Sigmoid colon (tissue), 7 donors: ENCODE measurements around the gene IL12B. TPM values are rescaled to one million over a fixed set of nuclear protein-coding genes. Genes with fewer than 3 reads are reported as not detected.

ENCODE experiments used
- DNase-seq: peaks from one replicate; pipeline ENCODE4 v3.0.0-alpha.2; 2019
- H3K27ac ChIP-seq, 4 donors: fragments of 200-600 bp; sonication (generic); one replicate each; pipeline ENCODE4 v1.5.1; 2016 to 2019; ENCODE audit warnings: mild to moderate bottlenecking in 1 of 4
- H3K27me3 ChIP-seq, 3 donors: fragments of 200-600 bp; sonication (generic); one replicate each; pipeline ENCODE4 v1.5.1; 2019; ENCODE audit warnings: mild to moderate bottlenecking in 1 of 3
- H3K36me3 ChIP-seq, 4 donors: fragments of 200-600 bp; sonication (generic); one replicate each; pipeline ENCODE4 v1.5.1; 2016 to 2019
- H3K4me1 ChIP-seq, 4 donors: fragments of 200-600 bp; sonication (generic); one replicate each; pipeline ENCODE4 v1.5.1; 2017 to 2019
- H3K4me3 ChIP-seq, 4 donors: fragments of 200-600 bp; sonication (generic); one replicate each; pipeline ENCODE4 v1.5.1; 2017 to 2019; ENCODE audit warnings: mild to moderate bottlenecking in 2 of 4, moderate library complexity in 1 of 4
- H3K9me3 ChIP-seq, 4 donors: fragments of 200-600 bp in 3 of 4; sonication (generic) in 3 of 4; one replicate each; pipeline versions ENCODE4 v1.5.1 to v1.6.1; 2013 to 2019
- CTCF ChIP-seq, 4 experiments: fragments of 450-650 bp in 3 of 4; fragments of 200-600 bp in 1 of 4; IDR thresholded peaks; one replicate each; pipeline ENCODE4 v1.5.1; 2016 to 2019; ENCODE audit warnings: antibody characterized with exemption in 4 of 4, mild to moderate bottlenecking in 3 of 4, moderate library complexity in 2 of 4
- EP300 ChIP-seq, 4 donors: sonication (generic); formaldehyde crosslinking; IDR thresholded peaks; one replicate each; pipeline ENCODE4 v1.6.1; 2017; ENCODE audit warnings: antibody characterized with exemption in 4 of 4
- POLR2A ChIP-seq, 2 donors: fragments of 450-650 bp; IDR thresholded peaks; one replicate each; pipeline ENCODE4 v1.6.1; 2016; ENCODE audit warnings: antibody characterized with exemption in 2 of 2, mild to moderate bottlenecking in 2 of 2, moderate library complexity in 2 of 2
- POLR2AphosphoS5 ChIP-seq, 4 donors: sonication (generic); formaldehyde crosslinking; IDR thresholded peaks; one replicate each; pipeline ENCODE4 v1.6.1; 2017; ENCODE audit warnings: antibody characterized with exemption in 4 of 4
- whole genome bisulfite sequencing, 2 donors: extraction: QIAGEN DNeasy Blood & Tissue Kit; methylation state at CpG; one replicate each; pipeline ENCODE4 v1.1.7; 2013; 5-methylcytosine and 5-hydroxymethylcytosine counted together
- intact Hi-C: fragments of 100-400 bp; cut with DNase I; formaldehyde crosslinking; loops from one replicate; pipeline ENCODE4 v1.15.1; 2023
- polyA plus RNA-seq, 3 donors: library from polyadenylated mRNA; stranded (reverse); fragments of 200-250 nt; gene quantifications; one replicate each; pipeline ENCODE4 v1.2.3, GENCODE V29; 2013
- total RNA-seq, 4 donors: library from RNA; depleted of rRNA; stranded (reverse); fragments of >200 nt; gene quantifications; one replicate each; pipeline ENCODE4 v1.1.0, GENCODE V29; 2016
- donor health status: healthy with polysubstance abuse.
- donor health status: Bipolar disorder and iron deficiency.
- donor health status: healthy.

Gene IL12B
- total and polyA plus RNA-seq, 7 donors: not detected

DNA sequence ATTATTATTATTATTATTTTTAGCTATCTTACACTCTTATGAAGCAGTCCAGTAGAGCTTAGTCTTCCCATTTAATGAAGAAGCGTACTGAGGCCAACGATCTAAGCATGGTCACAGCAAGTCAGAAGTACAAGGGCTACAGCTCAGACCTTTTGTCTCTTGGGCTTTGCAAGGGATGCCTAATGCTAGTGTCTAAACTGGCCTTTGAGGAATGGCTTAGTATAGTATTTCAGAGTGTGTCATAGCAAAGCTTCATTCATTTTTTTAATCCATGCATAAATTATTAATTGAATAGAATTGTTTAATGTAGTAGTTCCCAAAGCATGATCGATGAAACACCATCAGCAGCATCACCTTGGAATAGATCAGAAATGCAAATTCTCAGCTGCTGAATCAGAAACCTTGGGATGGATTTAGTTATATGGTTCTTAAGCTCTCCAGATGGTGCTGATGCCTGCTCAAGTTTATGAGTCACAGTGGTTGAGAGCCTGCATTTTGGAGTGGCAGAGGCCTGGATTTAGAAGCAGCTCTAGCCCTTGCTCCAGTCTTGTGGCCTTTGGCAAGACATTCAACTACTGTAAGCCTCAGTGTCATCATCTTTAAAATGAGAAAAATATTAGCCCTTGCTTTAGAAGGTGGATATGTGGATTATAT lies 6.1 kb downstream of the IL12B start:
- no peak overlapping the region for H3K4me3 ChIP-seq
- 96 to 97% methylated on average over 3 of the region's 3 CpGs for WGBS, 2 donors
- TF ChIP-seq EP300 (IDR thresholded peaks at IDR 0.05) (no peak), POLR2AphosphoS5 (IDR thresholded peaks at IDR 0.05) (no peak), POLR2A (IDR thresholded peaks at IDR 0.05) (no peak), CTCF (IDR thresholded peaks at IDR 0.05) (no peak)
- H3K27me3 ChIP-seq: peaks cover 0 to 19% (median 0%) of the 10 kb centered on the region in 3 donors
- H3K4me1 ChIP-seq: no peaks in the 10 kb centered on the region
- intact Hi-C loops: no loop called here
- no peaks in the 10 kb centered on the region for H3K36me3 ChIP-seq
- H3K27ac ChIP-seq: no peak overlapping the region
- no peaks in the 10 kb centered on the region for H3K9me3 ChIP-seq
- no peak for DNase-seq

DNA sequence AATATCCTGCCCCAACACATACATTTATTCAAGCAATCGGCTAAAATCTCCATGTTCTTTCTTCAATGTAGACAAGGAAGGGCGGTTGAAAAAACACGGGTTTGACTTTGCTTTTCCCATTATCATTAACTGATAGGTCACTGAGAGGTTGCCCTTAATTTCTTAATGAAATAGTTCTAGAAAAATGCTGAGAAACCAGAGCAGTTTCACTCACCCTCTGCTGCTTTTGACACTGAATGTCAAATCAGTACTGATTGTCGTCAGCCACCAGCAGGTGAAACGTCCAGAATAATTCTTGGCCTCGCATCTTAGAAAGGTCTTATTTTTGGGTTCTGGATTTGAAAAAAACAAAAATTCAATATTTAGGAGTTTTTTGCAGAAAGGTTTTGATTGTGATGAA lies 8.1 kb downstream of the IL12B start:
- Histone ChIP-seq H3K27me3 (no peaks in the 10 kb centered on the region), H3K36me3 (no peaks in the 10 kb centered on the region), H3K4me1 (no peaks in the 10 kb centered on the region), H3K9me3 (no peaks in the 10 kb centered on the region), H3K4me3 (no peak overlapping the region), H3K27ac (no peak overlapping the region)
- DNase-seq: no peak
- intact Hi-C loops: no loop called here
- no peak for TF ChIP-seq EP300 (IDR thresholded peaks at IDR 0.05)
- no peak for TF ChIP-seq POLR2A (IDR thresholded peaks at IDR 0.05)
- no peak for TF ChIP-seq POLR2AphosphoS5 (IDR thresholded peaks at IDR 0.05)
- no peak for TF ChIP-seq CTCF (IDR thresholded peaks at IDR 0.05)
- 89 to 90% methylated on average over 6 of the region's 6 CpGs for WGBS, 2 donors

- Histone ChIP-seq H3K4me1 (no peaks in the 10 kb centered on the region), H3K4me3 (no peak overlapping the region), H3K36me3 (no peaks in the 10 kb centered on the region), H3K9me3 (no peaks in the 10 kb centered on the region), H3K27me3 (no peaks in the 10 kb centered on the region), H3K27ac (no peak overlapping the region)
- intact Hi-C loops: no loop called here
- no peak for DNase-seq
- TF ChIP-seq CTCF (IDR thresholded peaks at IDR 0.05): no peak
- TF ChIP-seq POLR2AphosphoS5 (IDR thresholded peaks at IDR 0.05): no peak
- TF ChIP-seq POLR2A (IDR thresholded peaks at IDR 0.05): no peak
- TF ChIP-seq EP300 (IDR thresholded peaks at IDR 0.05): no peak
- 68 to 75% methylated on average over 2 of the region's 2 CpGs for WGBS, 2 donors
Measured at GRCh38 chr5:159319832-159320231, 10.5 kb downstream of the IL12B start.

- no peak overlapping the region for H3K4me3 ChIP-seq
- H3K27ac ChIP-seq: no peak overlapping the region
- TF ChIP-seq POLR2A (IDR thresholded peaks at IDR 0.05) (no peak), EP300 (IDR thresholded peaks at IDR 0.05) (no peak), POLR2AphosphoS5 (IDR thresholded peaks at IDR 0.05) (no peak), CTCF (IDR thresholded peaks at IDR 0.05) (no peak)
- H3K27me3 ChIP-seq: no peaks in the 10 kb centered on the region
- intact Hi-C loops: no loop called here
- 42 to 67% methylated on average over 3 of the region's 3 CpGs for WGBS, 2 donors
- no peaks in the 10 kb centered on the region for H3K9me3 ChIP-seq
- no peaks in the 10 kb centered on the region for H3K4me1 ChIP-seq
- H3K36me3 ChIP-seq: no peaks in the 10 kb centered on the region
- DNase-seq: no peak
Measured at GRCh38 chr5:159319363-159319762, 10.9 kb downstream of the IL12B start.

GRCh38 chr5:159318448-159318847 lies 11.8 kb downstream of the IL12B start:
- TF ChIP-seq POLR2AphosphoS5 (IDR thresholded peaks at IDR 0.05) (no peak), POLR2A (IDR thresholded peaks at IDR 0.05) (no peak), EP300 (IDR thresholded peaks at IDR 0.05) (no peak), CTCF (IDR thresholded peaks at IDR 0.05) (no peak)
- H3K4me1 ChIP-seq: no peaks in the 10 kb centered on the region
- no peak overlapping the region for H3K4me3 ChIP-seq
- H3K36me3 ChIP-seq: no peaks in the 10 kb centered on the region
- 75 to 91% methylated on average over 4 of the region's 4 CpGs for WGBS, 2 donors
- DNase-seq: no peak
- no peaks in the 10 kb centered on the region for H3K27me3 ChIP-seq
- intact Hi-C loops: no loop called here
- no peaks in the 10 kb centered on the region for H3K9me3 ChIP-seq
- no peak overlapping the region for H3K27ac ChIP-seq
